Measurements from ENCODE around the gene METTL25B.

Gene METTL25B

GRCh38 chr1:156765666-156766065 lies 37.4 kb downstream of the METTL25B start:
- Mint-ChIP-seq H3K36me3 (peaks cover 10% of the 10 kb centered on the region), H3K4me3 (no peak overlapping the region), H3K27me3 (no peaks in the 10 kb centered on the region), H3K9me3 (no peaks in the 10 kb centered on the region), H3K27ac (no peak overlapping the region), H3K4me1 (peaks cover 26% of the 10 kb centered on the region)

- Mint-ChIP-seq H3K9me3 (no peaks in the 10 kb centered on the region), H3K4me3 (no peak overlapping the region), H3K27ac (no peak overlapping the region), H3K36me3 (peaks cover 17% of the 10 kb centered on the region), H3K4me1 (peaks cover 34% of the 10 kb centered on the region), H3K27me3 (no peaks in the 10 kb centered on the region)
Observed at GRCh38 chr1:156766298-156767100, 38.2 kb downstream of the METTL25B start.

- no peak within 1 kb of the TSS for H3K27ac Mint-ChIP-seq
- no peaks in the 10 kb centered on the region for H3K9me3 Mint-ChIP-seq
- no peak within 1 kb of the TSS for H3K4me3 Mint-ChIP-seq
- peaks cover 39% of the 10 kb centered on the region for H3K4me1 Mint-ChIP-seq
- peaks cover 17% of the 10 kb centered on the region for H3K36me3 Mint-ChIP-seq
- no peaks in the 10 kb centered on the region for H3K27me3 Mint-ChIP-seq
Observed at GRCh38 chr1:156767101-156767878, 39.0 kb downstream of the METTL25B start, which contains the start of gene PRCC. TSS of gene PRCC (plus strand) at chr1:156767535. CDS start at chr1:156767772, 237 bp downstream.

GRCh38 chr1:156767879-156768604 lies 39.8 kb downstream of the METTL25B start:
- Mint-ChIP-seq H3K27me3 (no peaks in the 10 kb centered on the region), H3K4me1 (peaks cover 47% of the 10 kb centered on the region)

GRCh38 chr1:156768610-156769295 lies 40.5 kb downstream of the METTL25B start:
- Mint-ChIP-seq H3K4me3 (no peak overlapping the region), H3K27ac (peak overlapping the region; percentile 59), H3K27me3 (no peaks in the 10 kb centered on the region), H3K4me1 (peaks cover 54% of the 10 kb centered on the region), H3K36me3 (peaks cover 18% of the 10 kb centered on the region), H3K9me3 (no peaks in the 10 kb centered on the region)

More at GRCh38 chr1:156767879-156768604, 39.8 kb downstream of the METTL25B start:
- no peaks in the 10 kb centered on the region for H3K9me3 Mint-ChIP-seq
- H3K27ac Mint-ChIP-seq, result no peak overlapping the region
- no peak overlapping the region for H3K4me3 Mint-ChIP-seq
- peaks cover 17% of the 10 kb centered on the region for H3K36me3 Mint-ChIP-seq

GRCh38 chr1:156772222-156772621 lies 44.0 kb downstream of the METTL25B start:
- no peak overlapping the region for H3K4me3 Mint-ChIP-seq
- H3K36me3 Mint-ChIP-seq, result peaks cover 20% of the 10 kb centered on the region
- H3K9me3 Mint-ChIP-seq, result no peaks in the 10 kb centered on the region
- H3K27ac Mint-ChIP-seq, result no peak overlapping the region
- no peaks in the 10 kb centered on the region for H3K27me3 Mint-ChIP-seq
- peaks cover 67% of the 10 kb centered on the region for H3K4me1 Mint-ChIP-seq

GRCh38 chr1:156772728-156773497 lies 44.6 kb downstream of the METTL25B start:
- H3K27ac Mint-ChIP-seq, result no peak overlapping the region
- no peaks in the 10 kb centered on the region for H3K27me3 Mint-ChIP-seq
- H3K4me3 Mint-ChIP-seq, result no peak overlapping the region
- peaks cover 20% of the 10 kb centered on the region for H3K36me3 Mint-ChIP-seq
- peaks cover 74% of the 10 kb centered on the region for H3K4me1 Mint-ChIP-seq
- no peaks in the 10 kb centered on the region for H3K9me3 Mint-ChIP-seq

GRCh38 chr1:156773607-156774006 lies 45.3 kb downstream of the METTL25B start:
- Mint-ChIP-seq H3K9me3 (no peaks in the 10 kb centered on the region), H3K4me3 (peak overlapping the region; percentile 52), H3K27ac (peak overlapping the region; percentile 68), H3K36me3 (peaks cover 18% of the 10 kb centered on the region), H3K27me3 (no peaks in the 10 kb centered on the region), H3K4me1 (peaks cover 77% of the 10 kb centered on the region)

- Mint-ChIP-seq H3K4me3 (peak overlapping the region; percentile 2), H3K4me1 (peaks cover 60% of the 10 kb centered on the region), H3K27ac (no peak overlapping the region), H3K27me3 (no peaks in the 10 kb centered on the region), H3K36me3 (peaks cover 9% of the 10 kb centered on the region), H3K9me3 (no peaks in the 10 kb centered on the region)
Observed at GRCh38 chr1:156775799-156776198, 47.5 kb downstream of the METTL25B start.

- Mint-ChIP-seq H3K27ac (peak overlapping the region; percentile 63), H3K36me3 (peaks cover 12% of the 10 kb centered on the region), H3K9me3 (no peaks in the 10 kb centered on the region), H3K4me3 (peak overlapping the region; percentile 53), H3K27me3 (no peaks in the 10 kb centered on the region), H3K4me1 (peaks cover 62% of the 10 kb centered on the region)
Observed at GRCh38 chr1:156776942-156777341, 48.7 kb downstream of the METTL25B start.

- Mint-ChIP-seq H3K4me3 (no peak overlapping the region), H3K36me3 (peaks cover 12% of the 10 kb centered on the region), H3K27me3 (no peaks in the 10 kb centered on the region), H3K27ac (peak overlapping the region; percentile 12), H3K9me3 (no peaks in the 10 kb centered on the region), H3K4me1 (peaks cover 57% of the 10 kb centered on the region)
Observed at GRCh38 chr1:156777573-156777972, 49.3 kb downstream of the METTL25B start.

GRCh38 chr1:156781585-156782186 lies 53.4 kb downstream of the METTL25B start:
- Mint-ChIP-seq H3K4me1 (peaks cover 36% of the 10 kb centered on the region), H3K27me3 (no peaks in the 10 kb centered on the region), H3K4me3 (no peak overlapping the region), H3K27ac (peak overlapping the region; percentile 55), H3K36me3 (peaks cover 14% of the 10 kb centered on the region), H3K9me3 (no peaks in the 10 kb centered on the region)

- Mint-ChIP-seq H3K4me1 (peaks cover 25% of the 10 kb centered on the region), H3K36me3 (peaks cover 24% of the 10 kb centered on the region), H3K9me3 (no peaks in the 10 kb centered on the region), H3K27ac (no peak overlapping the region), H3K4me3 (no peak overlapping the region), H3K27me3 (no peaks in the 10 kb centered on the region)
Observed at GRCh38 chr1:156785458-156785857, 57.2 kb downstream of the METTL25B start.
